HG02970 (cell line): ENCODE results near the gene VAT1L.

ENCODE experiments used
- ATAC-seq: cut with Tn5 transposase; IDR thresholded peaks from one replicate; pipeline ENCODE4 v1.9.1; 2021; ENCODE audit warnings: mild to moderate bottlenecking, moderate library complexity, moderate number of reproducible peaks; ENCODE audit not compliant: unreplicated experiment, low FRiP score

The VAT1L gene

DNA sequence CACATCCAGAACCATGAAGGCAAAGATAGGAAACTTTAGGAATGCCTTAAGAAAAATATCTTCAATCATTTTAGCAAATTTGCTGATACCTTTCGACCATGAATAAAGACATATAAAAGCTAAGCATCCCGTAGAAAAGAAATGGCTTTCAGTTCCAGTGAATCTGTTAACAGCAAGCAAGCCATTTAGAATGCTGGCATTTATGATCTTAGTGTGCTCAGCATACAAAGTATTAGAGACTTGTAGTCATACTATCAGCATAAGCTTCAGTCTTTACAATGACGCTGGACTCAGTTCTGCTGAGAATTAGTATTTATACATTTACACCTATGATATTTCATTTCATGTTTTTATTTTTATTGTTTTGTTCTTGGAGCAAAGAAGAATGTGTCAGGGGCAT lies 38.7 kb downstream of the VAT1L start:
- no peak for ATAC-seq

DNA sequence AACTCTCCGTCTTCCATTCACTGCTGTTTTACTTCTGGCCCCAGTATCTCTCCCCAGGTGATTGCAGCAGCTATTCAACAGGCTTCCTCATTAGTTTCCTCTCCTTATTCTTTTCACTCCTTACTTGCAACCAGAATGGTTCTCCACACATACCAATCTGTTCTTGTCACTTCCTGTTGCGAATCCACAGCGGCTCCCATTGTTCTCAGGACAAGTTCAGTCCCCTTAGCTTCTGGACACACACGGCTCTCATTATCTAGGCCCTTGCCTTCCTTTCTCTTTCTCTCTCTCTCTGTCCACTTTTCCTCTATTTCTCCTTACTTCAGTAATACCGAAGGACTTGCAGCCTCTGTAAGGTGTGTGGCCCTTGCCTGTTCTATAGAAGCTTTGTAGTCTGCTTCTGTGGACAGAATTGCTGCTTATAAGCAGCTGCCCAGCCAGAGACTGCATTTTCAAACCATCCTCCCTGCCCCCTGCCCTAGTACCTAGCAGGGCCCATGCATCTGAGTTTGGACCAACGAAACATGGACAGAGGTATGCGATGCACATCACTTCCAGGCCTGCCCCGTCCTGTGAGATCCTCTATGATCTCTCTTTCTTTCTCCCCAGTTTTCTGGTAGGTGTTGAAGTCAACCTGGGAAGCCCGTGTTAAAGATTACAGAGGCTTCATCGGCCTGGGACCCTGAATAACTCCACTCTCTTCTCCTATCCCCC lies 45.7 kb downstream of the VAT1L start:
- ATAC-seq, result no peak

DNA sequence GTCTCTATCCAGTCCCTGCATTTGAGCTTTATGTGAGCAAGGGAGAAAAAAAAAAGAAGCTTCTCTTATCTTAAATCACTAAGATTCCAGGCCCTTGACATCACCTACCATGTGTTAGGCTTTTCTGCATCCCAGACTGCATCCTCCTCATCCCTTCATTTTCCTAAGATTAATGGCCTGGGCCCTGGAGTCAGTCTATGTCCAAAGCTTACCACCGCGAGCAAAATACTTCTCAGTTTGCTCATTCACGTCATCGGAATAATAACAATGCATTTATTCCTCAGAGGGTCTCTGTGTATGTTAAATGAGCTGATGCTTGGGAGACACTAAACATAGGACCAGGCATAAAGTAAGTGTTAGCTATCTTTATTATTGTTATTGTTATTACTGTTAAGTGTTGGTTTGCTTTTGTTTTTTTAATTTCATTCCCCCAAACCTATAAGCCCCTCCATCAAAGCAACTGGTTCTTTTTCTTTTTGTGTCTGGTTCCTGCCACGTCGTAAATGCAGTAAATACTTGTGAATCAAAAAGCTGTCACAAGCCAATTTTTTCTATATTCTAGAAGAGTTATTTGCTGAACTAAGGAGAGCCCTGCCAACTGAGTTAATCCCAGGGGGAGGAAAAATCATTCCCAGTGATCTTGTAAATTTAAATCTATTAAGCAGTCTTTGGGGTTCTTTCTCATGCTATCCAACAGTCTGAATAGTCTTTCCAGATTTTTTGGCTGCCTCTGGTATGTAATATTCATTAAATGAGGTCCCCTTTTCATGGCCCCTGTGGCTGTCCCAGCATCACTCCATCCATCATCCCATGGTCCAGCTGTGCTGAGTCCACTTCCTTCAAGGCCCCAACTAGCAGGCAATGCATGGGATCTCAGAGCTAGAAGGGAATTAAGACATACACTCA lies 46.5 kb downstream of the VAT1L start:
- ATAC-seq, result no peak

DNA sequence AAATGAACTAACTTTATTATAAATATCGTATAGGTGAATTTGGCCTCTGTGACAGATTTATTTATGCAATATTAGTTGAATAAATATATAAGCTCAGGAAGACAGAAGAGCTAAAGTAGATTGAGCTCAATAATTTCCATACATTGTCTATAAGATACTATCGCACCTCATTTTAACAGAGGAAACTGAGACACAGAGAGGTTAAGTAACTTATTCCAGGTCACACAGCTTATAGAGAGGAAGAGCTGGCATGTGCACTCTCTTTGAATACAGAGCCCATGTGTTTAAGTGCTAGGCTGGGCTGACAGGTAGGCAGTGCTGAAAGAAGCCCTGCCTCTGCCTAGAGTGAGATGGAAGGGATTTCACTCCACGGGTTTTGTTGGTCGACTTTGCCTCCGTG lies 48.4 kb downstream of the VAT1L start:
- ATAC-seq, result no peak

DNA sequence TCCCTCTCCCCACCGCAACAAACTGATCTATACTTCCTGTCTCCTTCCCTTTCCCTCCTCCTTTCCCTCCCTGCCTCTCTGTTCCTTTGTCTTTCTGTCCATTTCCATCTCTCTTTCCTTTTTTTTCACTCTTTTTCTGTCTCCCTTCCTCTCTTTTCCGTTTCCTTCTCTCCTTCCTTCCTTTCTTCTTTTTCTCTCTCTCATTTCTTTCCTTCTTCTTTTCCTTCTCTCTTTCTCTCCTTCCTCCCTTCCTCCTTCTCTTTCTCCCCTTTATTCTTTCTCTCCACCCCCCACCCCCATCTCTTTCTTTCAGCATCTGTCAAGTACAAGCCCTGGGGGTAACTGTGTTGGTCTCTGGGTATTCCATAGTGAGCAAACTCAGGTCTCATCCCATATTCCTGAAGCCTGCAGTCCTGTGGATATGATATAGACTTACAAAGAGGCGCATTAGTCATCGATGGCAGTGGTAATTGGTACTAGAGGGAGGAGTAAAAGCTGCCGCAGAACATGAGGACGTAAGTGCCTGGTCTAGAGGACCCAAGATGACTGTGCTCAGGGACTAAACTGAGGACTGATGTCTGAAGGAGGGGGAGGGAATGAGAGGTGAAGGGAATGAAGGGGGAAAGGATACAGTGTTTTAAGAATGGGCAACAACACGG lies 50.4 kb downstream of the VAT1L start:
- no peak for ATAC-seq

DNA sequence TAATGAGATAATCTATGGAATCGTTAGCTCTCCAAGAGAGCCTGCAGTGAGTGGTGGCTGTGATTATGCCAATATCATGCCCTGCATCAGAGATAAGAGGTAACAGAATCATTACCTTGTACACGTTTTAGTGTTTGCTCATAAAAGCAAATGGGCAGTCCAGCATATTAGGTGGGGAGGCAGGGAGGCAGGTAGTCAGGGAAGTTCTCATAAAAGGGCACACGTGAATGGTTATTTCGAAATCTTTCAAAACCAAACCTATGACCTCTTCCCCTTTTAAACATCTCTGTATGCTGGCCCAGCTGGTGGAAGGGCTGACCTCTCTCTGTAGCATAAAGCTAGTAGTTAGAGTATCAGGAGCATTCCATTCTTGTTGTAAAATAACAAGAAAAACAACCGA lies 51.7 kb downstream of the VAT1L start:
- no peak for ATAC-seq

DNA sequence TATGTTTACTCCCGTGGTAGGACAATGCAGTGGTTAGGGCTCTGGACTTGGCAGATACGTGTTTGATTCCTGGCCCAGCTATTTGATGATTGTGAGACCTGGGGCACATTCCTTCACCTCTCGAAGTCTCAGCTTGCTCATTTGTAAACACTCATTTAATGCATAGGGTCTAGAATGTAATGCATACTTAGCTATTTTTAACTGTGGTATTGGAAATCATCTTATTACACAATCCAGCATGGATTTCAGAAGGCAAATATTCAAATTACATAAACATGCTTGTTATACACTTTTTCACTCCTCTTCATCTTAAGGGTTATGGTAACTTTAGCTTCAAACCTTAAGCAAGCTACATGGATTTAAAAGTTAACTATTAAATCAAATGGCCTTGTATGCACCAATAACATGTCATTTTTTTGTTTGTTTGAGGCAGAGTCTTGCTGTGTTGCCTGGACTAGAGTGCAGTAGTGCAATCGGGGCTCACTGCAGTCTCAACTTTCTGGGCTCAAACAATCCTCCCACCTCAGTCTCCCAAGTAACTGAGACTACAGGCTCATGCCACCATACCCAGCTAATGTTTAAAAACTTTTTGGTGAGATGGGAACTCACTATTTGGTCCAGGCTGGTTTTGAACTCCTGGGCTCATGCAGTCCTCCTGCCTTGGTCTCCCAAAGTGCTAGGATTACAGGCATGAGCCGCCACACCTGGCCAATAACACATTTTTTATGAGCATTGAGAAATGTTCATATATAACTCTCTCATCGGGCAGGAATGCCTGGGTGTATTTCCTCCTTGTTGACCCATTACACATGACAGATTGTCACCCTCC lies 52.5 kb downstream of the VAT1L start:
- no peak for ATAC-seq

DNA sequence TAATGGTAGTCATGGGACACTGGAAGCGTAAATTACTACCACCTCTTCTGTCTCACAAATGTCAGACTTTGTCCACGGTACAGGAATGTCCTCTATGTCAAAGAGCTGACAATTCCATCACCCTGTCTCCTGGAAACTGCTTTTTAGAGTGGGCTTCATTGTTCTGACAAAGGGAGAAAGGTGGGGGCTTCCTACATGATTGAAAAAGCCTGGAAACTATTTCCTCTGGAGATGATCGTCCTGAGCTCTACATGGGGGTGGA lies 53.1 kb downstream of the VAT1L start:
- ATAC-seq, result no peak

DNA sequence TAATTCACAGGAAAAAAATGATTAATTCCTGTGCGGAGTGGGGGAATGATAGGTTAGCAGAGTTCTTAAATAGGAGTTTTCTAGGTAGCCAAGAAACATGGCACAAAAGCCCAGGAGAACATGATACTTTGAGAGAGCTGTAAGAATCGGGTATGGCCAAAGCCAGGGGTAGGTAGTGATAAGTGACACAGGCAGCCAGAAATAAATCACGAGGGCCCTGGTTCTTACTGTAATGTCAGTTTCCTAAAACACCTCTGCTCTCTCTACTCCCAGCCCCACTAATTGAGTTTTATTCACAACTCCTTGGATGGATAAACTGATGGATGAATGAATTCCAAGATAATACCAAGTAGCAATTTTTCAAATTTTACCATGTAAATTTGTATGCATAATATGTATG lies 54.1 kb downstream of the VAT1L start:
- no peak for ATAC-seq

DNA sequence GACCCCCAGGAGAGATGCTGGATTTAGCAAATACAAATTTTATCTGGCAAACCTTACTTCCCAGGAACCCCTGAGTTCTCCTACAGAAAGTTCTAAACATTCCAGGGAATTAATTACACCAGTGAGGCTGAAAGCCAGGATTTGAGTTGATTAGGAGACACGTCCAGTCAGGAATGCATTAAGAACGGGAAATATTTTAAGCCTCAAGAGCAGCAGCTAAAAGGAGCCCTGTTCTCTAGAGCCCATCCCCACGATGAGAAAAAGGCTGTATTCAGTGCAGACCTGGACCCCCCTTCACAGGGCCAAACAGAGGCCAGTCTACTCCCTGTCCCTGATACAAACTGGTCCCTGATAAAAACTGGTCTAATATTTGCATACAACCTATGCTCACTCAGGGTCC lies 55.0 kb downstream of the VAT1L start:
- no peak for ATAC-seq

DNA sequence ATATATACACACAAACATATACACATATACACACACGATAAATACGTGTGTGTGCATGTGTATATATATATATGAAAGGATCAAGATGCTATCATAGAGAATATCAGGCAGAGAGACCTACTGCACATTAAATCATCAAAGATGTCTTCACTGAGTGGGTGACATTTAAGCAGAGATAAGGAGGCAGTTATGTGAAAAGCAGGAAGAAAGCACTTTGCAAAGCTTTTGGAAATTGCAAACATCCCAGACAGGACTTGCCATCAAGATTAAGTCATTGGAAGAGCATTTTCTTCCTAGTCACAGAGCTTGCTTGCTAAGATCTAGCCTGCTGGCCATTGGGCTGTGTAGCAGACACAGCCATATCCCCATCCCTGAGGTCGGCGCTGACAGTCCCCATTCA lies 56.4 kb downstream of the VAT1L start:
- no peak for ATAC-seq

DNA sequence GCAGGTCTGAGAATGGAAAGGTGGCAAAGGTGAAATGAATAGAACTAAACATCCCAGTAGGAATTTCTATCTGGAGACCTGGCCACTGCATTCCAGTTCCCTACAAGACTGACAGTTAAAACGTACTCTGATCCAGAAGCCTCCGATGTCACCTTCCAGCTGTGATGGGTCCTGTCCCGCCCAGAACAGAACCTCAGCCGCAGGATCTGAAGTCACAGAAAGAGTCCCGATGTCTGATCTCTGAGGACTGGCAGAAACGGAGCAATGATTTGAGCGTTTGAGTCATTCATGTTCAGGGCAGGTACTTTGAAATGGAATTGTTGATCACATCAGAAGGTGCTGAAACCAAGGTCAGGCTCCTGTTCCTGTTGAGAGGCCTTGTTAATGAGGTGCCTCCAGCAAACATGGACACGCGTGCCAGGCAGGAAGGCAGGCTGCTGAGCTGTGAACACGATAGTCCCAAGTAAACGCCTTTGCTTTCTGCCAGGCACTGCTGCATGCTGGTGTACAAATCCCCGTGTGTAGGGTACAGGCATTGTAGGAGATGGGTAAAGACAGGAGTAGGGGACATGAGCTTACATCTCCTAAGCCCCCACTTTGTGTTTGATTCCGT lies 61.4 kb downstream of the VAT1L start:
- no peak for ATAC-seq

DNA sequence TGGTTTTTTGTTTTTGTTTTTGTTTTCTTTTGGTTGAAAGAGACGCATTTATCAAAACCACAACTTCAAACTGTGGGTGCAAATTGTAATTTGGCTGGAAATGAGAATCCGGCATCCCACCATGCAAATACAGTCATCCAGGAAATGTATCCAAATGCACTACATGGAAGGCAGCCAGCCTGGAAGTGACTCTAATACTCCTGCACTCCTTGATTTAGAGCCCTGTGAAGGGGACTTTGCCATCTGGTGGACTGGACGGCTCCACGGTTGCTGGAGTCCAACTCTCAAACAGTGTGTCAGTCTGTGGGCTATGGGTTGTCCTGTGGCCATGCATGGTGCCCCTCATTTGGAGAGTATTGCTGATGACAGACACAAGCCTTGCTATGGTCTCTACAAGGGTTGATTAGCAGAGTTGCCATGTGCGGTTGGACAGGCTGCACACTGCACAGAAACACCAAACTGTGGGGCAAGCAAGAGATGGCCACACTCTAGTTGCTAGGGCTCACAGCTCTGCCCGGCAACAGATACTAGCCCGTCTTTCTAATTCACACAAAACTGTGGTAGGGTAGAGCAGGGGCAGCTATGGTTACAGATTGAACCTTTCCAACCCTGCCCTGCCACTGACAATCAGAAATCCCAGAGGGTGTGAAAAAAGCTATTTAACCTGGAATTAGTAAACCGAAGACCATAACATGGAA lies 62.4 kb downstream of the VAT1L start:
- ATAC-seq, result no peak

DNA sequence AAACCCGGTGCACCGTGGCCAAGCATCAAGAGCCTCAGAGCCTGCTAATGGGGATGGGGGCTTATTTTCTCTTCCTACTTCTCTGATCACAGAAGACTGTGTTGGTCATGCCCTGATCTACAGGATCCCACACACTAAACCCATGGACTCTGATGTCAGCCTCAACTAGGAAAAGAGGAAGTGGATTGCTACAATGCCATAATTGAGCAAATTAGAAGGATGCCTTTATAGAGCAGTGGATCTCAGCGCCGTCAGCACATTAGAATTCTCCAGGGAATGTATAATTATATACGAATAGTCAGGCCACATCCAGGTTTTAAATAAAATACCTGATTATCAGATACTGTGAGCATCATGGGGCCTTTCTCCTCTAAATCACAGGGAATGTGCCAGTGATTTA lies 64.8 kb downstream of the VAT1L start:
- ATAC-seq, result no peak

DNA sequence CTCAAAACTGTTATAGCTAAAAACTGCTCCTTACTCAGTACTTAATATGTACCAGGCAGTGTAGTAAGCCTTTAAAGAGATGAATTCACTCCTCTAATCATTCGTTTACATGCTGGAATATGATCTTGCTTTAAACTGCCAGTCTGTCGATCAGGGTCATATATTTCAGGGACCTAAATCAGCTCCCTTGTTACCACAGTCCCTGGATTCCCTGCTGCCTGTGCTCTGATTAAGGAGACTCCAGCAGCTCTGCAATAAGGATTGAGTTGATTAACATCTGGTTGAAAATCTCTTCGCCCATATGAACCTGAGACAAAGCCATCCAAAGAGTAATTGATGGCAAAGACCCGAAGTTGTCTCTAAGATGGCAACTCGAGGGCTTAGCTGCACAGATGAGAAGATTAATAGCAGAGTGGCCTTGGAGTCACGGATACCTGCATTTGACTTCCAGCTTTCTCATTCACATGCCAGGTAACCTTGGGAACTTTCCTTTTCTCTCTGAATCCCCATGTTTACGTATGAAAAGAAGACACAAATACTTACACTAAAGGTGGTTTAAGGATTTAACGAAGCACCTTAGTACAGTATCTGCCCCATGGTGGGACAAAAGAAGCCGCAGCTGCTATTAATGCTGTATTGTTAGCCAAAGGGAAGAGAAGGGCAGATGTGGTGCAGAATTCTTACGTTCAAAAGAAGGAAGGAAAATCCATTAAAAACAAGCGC lies 68.2 kb downstream of the VAT1L start:
- ATAC-seq, result no peak

DNA sequence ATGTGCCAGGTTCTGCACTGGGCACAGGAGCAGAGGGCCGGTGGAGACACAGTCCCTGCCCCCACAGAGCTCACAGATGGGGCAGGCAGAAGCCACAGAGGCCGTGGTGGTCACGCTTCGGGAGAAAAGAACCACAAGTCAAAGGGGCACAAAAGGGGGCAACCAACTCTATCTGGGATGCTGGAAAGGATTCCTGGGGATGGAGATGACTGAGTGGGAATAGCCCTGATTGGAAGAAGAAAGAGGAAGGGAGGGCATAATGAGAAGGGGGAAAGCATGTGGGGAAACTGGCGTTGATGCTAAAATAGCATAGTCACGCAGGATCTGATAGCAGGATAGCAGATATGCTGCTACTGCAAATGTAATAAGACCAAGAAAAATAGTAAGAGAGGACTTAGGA lies 69.7 kb downstream of the VAT1L start:
- ATAC-seq, result no peak

DNA sequence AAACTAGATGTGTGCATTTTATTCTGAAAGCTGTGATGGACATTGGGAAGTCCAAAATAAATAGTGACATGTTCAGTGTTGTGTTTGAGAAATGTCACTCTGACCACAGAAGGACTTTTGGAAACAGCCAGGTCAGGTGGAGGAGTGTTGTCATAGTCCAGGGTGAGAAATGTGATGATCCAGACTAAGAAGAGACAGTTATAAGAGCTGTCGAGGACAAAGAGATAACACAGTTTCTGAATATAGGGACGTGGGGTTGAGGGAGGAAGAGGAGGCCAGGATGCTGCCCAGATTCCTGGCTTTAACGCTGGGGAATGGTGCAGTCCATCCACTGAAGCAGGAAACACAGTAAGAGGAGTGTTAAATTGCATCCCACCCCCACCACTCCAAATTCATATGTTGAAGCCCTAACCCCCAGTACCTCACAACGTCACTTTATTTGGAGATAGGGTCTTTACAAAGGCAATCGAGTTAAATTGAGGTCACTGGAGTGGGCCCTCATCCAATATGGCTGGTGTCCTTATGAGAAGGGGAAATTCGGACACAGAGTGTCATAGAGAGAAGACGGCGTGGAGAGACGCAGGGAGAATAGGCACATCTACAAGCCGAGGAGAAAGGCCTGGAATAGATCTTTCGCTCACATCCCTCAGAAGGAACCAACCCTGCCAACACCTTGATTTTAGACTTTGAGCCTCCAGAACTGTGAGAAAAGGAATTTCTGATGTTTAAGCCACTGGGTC lies 71.3 kb downstream of the VAT1L start:
- no peak for ATAC-seq

DNA sequence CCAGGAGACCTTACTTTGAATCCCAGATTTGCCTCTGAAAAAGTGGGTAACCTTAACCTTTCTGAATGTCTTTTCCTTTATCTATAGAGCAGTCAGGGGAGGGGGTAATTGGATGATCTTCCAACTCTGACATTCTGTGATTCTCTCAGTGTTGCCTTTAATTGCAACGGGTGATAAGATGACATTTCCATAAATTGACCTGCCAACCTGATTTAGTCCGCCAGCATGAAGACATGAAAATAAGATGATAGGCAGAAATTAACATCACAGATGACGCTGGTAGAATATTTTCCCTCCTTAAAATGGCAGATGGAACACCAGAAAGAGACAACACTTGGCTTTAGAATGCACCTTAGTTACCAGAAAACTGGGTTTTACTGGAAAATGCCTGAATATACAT lies 72.6 kb downstream of the VAT1L start:
- no peak for ATAC-seq

DNA sequence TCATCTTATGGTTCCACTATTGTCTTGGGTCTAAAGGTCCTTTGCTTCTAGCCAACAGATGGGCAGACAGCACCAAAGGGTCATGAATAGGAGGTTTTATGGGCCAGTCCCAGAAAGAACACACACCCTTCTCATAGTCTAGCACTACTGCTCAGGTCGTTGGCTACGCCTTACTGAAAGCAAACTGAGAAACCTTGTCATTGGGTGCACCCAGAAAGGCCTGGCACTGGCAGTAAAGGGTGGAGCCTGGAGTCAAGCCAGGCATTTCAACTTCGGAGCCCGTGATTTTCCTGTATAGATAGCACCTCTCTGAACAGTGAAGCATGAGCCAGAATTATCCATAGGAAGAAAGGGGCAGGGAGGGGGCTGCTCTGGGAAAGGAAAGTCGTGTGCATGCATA lies 74.9 kb downstream of the VAT1L start:
- no peak for ATAC-seq
